NCI-H748 (cell line): Measurements from ENCODE around the gene IGF1R.
"Not testable (repeated sequence)": the region's sequence is repeated elsewhere in the genome, so short reads cannot be mapped to it uniquely, and the experiment has no call there.

ENCODE experiments used
- DNase-seq: peaks from one replicate; lab custom pipeline; 2025; ENCODE audit not compliant: unreplicated experiment; lab: John Stamatoyannopoulos, UW

Gene IGF1R

DNA sequence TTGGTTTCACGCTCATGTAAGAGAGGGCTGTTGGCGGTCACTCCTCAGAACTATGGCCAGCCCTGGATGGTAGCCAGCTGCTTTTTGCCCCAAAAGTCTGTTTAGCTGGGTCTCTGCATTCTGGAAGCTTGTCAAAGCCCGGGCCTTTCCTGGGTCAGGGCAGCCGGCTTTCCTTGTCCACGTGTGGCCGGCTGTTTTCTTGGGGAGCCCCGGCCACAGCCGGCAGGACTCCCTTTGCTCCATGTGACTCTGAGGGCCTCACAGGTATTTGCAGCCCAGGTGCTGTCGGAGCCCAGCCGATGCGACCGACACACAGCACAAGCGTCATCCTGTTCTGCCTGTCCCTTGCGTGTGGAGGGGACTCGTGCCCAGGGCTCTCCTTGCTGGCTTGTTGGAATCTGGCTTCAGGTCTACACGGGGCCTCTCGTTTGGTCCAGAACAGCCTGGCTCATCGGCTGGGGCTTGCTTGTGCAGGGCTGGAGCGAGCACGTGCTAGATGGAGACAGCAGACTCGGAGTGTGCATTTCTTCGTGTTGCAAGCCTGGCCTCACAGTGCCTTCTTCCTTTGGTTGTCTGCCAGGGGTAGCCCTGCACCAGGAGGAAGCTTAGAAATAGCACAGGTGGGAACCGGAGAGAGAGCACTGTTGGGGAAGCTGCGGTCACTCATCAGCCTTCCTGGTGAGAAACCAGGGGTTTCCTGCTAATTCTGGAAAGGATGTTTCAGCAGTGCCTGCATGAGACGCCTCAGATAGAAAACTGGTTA lies 307.8 kb downstream of the IGF1R start:
- no peak for DNase-seq

DNA sequence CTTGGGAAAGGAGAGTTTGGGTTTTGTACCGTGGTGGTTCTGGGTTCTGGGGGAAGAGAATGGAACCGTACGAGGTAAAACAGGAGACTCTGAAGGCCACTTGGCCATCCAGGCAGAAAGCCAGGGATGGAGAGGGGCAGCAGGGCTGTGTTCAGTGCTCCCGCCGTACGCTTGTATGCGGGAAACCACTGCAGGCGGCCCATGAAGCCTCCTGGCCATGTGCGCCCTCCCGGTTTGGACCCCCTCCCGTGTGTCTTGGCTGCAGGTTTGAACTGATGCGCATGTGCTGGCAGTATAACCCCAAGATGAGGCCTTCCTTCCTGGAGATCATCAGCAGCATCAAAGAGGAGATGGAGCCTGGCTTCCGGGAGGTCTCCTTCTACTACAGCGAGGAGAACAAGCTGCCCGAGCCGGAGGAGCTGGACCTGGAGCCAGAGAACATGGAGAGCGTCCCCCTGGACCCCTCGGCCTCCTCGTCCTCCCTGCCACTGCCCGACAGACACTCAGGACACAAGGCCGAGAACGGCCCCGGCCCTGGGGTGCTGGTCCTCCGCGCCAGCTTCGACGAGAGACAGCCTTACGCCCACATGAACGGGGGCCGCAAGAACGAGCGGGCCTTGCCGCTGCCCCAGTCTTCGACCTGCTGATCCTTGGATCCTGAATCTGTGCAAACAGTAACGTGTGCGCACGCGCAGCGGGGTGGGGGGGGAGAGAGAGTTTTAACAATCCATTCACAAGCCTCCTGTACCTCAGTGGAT lies 308.6 kb downstream of the IGF1R start:
- no peak for DNase-seq

DNA sequence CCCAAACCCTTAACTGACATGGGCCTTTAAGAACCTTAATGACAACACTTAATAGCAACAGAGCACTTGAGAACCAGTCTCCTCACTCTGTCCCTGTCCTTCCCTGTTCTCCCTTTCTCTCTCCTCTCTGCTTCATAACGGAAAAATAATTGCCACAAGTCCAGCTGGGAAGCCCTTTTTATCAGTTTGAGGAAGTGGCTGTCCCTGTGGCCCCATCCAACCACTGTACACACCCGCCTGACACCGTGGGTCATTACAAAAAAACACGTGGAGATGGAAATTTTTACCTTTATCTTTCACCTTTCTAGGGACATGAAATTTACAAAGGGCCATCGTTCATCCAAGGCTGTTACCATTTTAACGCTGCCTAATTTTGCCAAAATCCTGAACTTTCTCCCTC lies 309.3 kb downstream of the IGF1R start:
- no peak for DNase-seq

DNA sequence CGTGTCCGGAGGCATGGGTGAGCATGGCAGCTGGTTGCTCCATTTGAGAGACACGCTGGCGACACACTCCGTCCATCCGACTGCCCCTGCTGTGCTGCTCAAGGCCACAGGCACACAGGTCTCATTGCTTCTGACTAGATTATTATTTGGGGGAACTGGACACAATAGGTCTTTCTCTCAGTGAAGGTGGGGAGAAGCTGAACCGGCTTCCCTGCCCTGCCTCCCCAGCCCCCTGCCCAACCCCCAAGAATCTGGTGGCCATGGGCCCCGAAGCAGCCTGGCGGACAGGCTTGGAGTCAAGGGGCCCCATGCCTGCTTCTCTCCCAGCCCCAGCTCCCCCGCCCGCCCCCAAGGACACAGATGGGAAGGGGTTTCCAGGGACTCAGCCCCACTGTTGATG lies 309.7 kb downstream of the IGF1R start:
- DNase-seq, result no peak

DNA sequence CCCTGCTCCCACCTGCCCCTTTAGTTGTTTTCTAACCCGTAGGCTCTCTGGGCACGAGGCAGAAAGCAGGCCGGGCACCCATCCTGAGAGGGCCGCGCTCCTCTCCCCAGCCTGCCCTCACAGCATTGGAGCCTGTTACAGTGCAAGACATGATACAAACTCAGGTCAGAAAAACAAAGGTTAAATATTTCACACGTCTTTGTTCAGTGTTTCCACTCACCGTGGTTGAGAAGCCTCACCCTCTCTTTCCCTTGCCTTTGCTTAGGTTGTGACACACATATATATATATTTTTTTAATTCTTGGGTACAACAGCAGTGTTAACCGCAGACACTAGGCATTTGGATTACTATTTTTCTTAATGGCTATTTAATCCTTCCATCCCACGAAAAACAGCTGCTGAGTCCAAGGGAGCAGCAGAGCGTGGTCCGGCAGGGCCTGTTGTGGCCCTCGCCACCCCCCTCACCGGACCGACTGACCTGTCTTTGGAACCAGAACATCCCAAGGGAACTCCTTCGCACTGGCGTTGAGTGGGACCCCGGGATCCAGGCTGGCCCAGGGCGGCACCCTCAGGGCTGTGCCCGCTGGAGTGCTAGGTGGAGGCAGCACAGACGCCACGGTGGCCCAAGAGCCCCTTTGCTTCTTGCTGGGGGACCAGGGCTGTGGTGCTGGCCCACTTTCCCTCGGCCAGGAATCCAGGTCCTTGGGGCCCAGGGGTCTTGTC lies 310.7 kb downstream of the IGF1R start:
- no peak for DNase-seq

DNA sequence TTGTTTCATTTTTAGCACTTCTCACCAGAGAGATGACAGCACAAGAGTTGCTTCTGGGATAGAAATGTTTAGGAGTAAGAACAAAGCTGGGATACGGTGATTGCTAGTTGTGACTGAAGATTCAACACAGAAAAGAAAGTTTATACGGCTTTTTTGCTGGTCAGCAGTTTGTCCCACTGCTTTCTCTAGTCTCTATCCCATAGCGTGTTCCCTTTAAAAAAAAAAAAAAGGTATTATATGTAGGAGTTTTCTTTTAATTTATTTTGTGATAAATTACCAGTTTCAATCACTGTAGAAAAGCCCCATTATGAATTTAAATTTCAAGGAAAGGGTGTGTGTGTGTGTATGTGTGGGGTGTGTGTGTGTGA lies 311.3 kb downstream of the IGF1R start:
- DNase-seq, result no peak

DNA sequence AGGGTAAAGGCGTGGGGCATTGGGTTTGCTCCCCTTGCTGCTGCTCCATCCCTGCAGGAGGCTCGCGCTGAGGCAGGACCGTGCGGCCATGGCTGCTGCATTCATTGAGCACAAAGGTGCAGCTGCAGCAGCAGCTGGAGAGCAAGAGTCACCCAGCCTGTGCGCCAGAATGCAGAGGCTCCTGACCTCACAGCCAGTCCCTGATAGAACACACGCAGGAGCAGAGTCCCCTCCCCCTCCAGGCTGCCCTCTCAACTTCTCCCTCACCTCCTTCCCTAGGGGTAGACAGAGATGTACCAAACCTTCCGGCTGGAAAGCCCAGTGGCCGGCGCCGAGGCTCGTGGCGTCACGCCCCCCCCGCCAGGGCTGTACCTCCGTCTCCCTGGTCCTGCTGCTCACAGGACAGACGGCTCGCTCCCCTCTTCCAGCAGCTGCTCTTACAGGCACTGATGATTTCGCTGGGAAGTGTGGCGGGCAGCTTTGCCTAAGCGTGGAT lies 312.3 kb downstream of the IGF1R start:
- DNase-seq, result no peak

DNA sequence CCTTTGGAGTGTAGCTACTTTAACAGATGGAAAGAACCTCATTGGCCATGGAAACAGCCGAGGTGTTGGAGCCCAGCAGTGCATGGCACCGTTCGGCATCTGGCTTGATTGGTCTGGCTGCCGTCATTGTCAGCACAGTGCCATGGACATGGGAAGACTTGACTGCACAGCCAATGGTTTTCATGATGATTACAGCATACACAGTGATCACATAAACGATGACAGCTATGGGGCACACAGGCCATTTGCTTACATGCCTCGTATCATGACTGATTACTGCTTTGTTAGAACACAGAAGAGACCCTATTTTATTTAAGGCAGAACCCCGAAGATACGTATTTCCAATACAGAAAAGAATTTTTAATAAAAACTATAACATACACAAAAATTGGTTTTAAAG lies 315.1 kb downstream of the IGF1R start:
- no peak for DNase-seq

DNA sequence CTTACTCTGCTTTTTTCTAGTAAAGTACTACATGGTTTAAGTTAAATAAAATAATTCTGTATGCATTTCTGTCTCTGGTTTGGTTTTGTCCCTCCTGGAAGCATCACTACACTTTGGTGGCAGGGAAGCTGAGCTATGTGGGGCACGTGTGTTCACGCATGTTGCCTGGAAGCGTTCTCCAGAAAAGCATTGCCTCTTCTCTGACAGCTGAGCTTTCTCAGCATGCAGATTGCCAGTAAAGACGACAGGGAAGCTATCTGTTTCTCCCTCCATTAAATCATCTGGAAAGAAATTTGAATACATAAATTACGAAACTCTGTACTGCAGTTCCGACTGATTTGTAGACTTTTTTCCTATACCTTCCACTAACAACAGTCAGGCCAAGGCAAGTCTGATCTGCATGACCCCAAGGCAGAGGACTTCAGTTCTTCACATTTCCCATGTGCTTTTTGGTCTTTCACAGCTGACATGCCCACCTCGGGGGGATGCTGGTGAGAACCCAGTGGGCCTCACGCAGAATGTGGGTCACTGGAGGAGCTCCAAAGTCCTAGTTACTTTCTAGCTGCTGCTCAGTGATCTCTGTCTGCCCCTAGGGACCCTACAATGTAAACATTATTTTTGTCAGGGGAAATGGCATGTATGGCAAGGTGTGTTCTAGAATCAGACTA lies 316.3 kb downstream of the IGF1R start:
- DNase-seq, result no peak

DNA sequence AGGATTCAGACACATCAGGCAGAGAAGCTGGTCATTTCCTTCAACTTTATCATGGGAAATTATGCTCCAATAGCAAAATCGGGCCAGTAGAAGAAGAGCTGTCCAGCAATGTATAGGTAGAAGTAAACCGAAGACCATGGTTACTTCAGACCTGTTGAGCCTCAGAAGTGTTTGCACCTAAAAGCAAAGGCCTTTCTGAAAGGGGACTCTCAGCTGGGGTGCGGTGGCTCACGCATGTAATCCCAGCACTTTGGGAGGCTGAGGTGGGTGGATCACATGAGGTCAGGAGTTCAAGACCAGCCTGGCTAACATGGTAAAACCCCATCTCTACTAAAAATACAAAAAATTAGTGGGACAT lies 316.8 kb downstream of the IGF1R start:
- DNase-seq, result not testable (repeated sequence)

DNA sequence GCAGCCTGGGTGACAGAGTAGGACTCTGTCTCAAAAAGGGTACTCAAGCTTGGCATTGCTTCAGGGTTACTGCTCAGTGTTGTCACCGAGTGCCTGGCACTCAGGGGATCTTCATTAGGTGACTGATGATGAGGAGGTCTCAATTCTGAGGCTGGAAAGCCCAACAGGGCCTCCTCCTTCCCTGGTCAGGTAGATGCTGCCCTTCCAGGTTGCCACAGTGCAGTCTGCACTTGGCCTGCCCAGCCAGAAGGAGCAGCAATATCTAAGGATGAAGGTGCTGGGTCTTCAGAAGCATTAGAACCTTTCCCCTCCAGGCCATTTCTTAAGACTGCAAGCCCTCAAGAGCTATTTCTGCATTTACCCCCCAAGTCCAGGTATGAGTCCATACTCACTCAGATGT lies 317.3 kb downstream of the IGF1R start:
- DNase-seq, result no peak

DNA sequence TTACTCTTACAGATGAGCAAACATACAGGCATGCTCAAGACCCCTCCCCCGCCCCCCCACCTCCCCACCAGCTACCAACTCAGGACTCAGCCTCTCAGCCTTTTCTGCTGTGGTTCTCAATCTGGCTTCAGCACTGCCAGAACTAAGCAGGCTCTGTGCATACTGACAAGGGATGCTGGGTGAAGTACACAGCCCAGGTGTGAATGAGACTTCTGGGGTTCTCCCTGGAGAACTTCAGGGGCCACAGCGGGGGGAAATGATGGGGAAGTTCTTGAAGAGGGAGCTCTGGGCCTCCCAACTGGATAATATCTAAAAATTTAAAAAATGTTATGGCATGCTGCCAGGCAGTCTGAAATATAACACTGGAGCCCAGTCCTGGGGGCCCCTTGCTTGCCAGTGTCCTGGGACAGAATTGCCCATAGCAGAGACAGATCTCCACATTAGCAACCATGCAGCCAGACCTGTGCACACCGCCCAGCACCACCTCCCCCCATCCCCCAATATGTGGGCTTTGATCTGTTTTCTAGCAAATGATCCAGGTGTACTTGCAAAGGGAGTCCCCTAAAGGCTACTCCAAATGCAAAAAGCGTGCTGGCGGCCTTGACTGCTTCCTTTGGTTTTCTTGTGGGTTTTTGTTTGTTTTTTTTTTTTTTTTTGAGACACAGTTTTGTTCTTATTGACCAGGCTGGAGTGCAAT lies 317.9 kb downstream of the IGF1R start:
- DNase-seq, result no peak

DNA sequence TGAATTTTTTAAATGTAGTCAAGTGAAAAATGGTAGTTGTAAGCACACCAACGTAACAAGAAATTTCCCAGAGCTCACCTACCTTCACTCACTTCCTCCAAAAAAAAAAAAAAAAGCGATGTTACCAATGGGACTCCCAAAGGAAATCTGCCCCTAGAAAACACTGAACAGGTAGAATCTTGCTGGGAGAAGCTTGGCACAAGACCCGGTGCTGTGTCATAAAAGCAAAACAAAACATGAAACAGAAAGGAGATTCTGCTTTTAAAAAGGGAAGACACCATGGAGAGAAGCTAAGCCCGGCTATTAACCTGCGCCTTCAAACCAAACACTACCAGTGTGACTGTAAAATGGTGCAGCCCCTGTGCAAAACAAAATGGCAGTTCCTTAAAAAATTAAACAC lies 318.8 kb downstream of the IGF1R start:
- no peak for DNase-seq

DNA sequence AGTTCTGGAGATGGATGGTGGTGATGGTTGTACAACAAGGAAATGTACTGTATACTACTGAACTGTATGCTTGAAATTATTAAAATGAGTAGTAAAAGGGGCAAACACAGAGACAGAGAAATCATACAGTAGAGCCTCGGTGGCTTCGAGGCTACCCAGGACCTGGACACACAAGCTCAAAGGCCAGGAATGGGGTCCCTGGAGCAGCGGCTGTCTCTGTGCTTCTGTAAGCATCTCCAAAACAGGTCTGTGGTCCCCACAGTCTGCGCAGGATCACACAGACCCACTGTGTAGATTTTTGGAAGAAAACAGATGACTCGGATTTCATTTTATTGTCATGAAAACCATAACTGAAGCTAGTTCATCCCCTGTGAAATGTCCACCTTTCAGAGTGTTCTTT lies 319.6 kb downstream of the IGF1R start:
- no peak for DNase-seq

DNA sequence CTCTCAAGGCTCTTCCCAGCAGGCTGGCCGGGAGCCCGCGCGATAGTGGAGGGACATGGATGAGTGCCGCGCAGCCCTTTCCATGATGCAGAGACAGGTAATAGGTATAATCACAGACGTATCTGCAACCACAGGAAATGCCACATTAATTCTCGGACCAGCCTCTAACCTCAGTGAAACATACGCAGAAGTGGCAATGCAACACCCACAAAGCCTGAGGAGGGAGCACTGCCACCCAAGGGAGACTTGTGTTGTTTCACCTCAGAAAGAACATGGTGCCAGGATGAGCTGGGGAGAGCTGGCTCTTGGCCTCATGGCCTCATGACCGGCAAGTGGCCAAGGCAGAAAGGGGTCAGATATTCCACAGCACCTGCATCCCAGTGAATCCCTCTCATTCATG lies 320.2 kb downstream of the IGF1R start:
- no peak for DNase-seq

DNA sequence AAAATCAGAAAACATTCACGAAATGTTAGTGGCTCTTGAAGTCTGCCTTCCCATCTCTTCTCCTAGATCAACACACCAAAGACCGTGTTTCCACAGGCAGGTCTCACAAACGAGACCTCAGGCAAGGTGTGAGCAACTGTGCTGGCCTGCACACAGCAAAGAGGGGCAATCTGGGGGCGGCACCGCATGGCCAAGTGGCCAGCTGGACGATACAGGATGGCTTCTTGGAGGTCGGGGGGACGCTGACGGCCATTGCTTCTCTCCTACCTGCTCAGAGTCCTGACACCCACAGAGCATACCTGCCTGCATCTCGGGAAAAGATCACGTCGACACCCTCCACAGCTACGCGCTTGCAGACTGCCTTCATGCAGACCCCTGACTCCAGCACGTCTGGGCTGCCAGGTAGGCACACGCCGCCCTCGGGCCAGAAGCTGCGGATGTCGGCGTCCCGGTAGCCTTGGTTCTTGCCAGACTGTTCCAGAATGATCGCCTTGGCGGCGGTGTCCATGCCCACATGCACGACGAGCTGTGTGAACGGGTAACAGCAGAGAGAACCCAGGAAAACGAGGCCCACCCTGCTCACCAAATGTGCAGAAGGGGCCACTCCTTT lies 320.9 kb downstream of the IGF1R start:
- DNase-seq, result no peak

DNA sequence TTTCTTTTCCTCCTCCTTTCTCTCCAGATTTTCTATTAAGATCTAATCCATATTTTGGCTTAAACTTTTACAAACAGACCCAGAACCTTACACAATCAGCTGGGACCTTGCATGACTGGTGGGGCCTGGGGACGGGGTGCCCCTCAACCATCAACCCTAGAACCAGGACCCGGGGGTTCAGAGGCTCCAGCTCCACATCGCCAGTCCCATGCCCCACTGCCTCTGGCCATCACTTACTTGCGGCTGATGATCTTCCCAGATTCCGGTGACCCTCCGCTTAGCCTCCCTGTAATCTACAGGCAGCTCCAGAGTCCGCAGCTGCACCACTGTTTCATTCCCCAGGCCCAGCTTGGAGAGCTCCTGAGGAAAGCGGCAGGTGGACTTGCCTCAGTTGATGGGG lies 322.5 kb downstream of the IGF1R start:
- DNase-seq, result no peak

DNA sequence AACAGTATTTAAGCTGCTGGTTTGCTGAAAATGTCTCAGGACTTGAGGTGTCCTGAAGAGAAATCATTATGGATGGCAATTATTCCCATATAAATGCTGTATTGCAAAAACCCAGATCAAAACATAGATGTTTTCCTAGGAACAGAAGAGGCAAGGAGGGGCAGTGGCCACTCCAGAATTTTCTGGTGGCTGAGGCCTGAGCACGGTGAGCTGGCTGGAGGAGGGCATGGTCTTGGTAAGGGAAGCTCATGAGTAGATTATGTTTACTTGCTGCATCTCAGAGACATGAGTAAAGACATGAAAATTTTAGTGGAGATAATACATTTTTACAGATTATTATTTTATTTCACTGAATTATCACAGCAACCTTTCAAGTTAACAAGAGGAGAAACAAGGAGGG lies 328.2 kb downstream of the IGF1R start:
- no peak for DNase-seq

DNA sequence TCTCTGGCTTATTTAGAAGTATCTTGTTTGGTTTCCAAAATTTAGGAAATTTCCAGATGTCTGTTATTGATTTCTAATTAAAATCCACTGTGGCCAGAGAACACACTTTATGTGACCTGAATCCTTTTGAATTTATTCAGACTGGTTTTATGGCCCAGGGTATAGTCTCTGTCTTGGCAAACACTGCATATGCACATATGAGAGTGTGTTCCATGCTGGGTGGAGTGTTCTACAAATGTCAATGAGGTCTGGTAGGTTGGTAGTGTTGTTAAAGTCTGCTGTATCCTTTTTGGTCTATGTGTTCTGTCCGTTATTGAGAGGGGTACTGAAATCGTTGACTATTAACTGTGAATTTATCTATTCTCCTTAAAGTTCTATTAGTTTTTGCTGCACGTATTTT lies 329.1 kb downstream of the IGF1R start:
- DNase-seq, result no peak

DNA sequence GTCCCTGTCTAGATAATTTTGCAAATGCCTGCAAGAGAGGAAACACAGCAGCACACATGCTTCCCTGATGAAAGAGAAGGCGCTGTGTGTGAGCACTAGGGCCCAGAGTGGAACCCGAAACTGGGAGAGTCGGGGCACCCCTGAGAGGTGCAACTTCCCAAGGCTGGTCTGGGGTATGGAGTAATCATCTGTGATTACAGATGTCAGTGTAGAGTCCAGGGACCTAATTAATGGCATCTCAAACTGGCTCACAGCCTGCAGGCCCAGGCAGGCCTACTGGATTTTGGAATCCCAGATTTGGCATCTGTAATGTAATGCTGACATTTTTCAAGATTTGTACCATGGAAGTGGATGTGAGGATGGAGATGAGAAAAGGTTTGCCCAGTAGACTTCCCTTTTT lies 329.8 kb downstream of the IGF1R start:
- DNase-seq, result no peak

DNA sequence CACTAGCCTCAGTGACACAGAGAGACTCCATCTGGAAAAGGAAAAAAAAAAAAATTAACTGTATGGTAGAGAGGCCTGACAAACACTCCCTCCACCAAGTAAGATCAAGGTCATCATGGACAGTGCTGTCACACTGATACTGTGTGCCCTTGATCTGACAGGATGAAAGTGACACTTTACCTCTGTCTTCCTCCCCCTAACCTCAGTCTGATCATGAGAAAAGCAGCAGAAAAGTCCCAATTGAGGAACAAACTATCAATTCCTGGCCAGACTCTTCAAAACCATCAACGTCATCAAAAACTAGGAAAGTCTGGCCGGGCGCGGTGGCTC lies 332.5 kb downstream of the IGF1R start:
- DNase-seq, result no peak
